Panc1 (cell line): ENCODE data around the gene CENPH. TPM values are rescaled to one million over a fixed set of nuclear protein-coding genes. Genes with fewer than 3 reads are reported as not detected.
"Not testable (repeated sequence)": the region's sequence is repeated elsewhere in the genome, so short reads cannot be mapped to it uniquely, and the experiment has no call there.

Experiments
- ATAC-seq: fragments of 200-7000 bp; cut with Tn5 transposase; 2 replicates; pipeline ENCODE4 v1.9.1; 2020; ENCODE audit warnings: mild to moderate bottlenecking, moderate library complexity
- BruUV-seq: library from RNA; stranded (reverse); fragments of 400-500 nt; replicated peaks from 2 replicates; lab custom pipeline; 2021; lab: Mats Ljungman, UMichigan
- CTCF ChIA-PET: fragments of 300-600 bp; sonication (Branson Sonifier 250); formaldehyde crosslinking; loops from one replicate; lab custom pipeline; 2022; ENCODE audit warnings: antibody characterized with exemption; lab: Charles Lee
- POLR2A ChIA-PET: fragments of 300-600 bp; sonication (Branson Sonifier 250); formaldehyde crosslinking; loops from one replicate; lab custom pipeline; 2022; ENCODE audit warnings: antibody characterized with exemption; lab: Charles Lee
- DNase-seq: peaks from one replicate; pipeline ENCODE4 v3.0.0-alpha.2; 2010; ENCODE audit warnings: low read depth, low spot score
- H3K27ac ChIP-seq: 2 replicates; pipeline ENCODE4 v1.5.1; 2011; ENCODE audit warnings: mild to moderate bottlenecking, low read length, inconsistent platforms
- H3K27me3 ChIP-seq: fragments of 200-500 bp; sonication (Bioruptor generic); 2 replicates; pipeline ENCODE4 v1.6.0; 2014; ENCODE audit warnings: low read length, inconsistent platforms; ENCODE audit not compliant: control insufficient read depth, insufficient read depth
- H3K36me3 ChIP-seq: fragments of 200-500 bp; sonication (Bioruptor generic); 2 replicates; pipeline ENCODE4 v1.5.1; 2014; ENCODE audit warnings: inconsistent platforms, mild to moderate bottlenecking, low read length, moderate library complexity; ENCODE audit not compliant: control insufficient read depth, insufficient read depth
- H3K4me1 ChIP-seq: 2 replicates; pipeline ENCODE4 v1.5.1; 2011; ENCODE audit warnings: inconsistent platforms, mild to moderate bottlenecking, low read length, moderate library complexity; ENCODE audit not compliant: control insufficient read depth, insufficient read depth
- H3K4me3 ChIP-seq, 2 experiments: 2 replicates each; pipeline ENCODE4 v1.5.1; 2011 to 2012; ENCODE audit warnings: low read depth in 2 of 2, low read length in 2 of 2, mild to moderate bottlenecking in 2 of 2, inconsistent platforms in 1 of 2, moderate library complexity in 1 of 2
- H3K9me3 ChIP-seq: fragments of 200-500 bp; sonication (Bioruptor generic); 2 replicates; pipeline ENCODE4 v1.5.1; 2014; ENCODE audit warnings: low read depth, mild to moderate bottlenecking, inconsistent platforms, low read length, moderate library complexity; ENCODE audit not compliant: control insufficient read depth, insufficient read depth
- CTCF ChIP-seq: fragments of 450-650 bp; IDR thresholded peaks from 2 replicates; pipeline ENCODE4 v1.5.1; 2017; ENCODE audit warnings: mild to moderate bottlenecking
- POLR2AphosphoS5 ChIP-seq: IDR thresholded peaks from 2 replicates; pipeline ENCODE4 v1.6.1; 2012; ENCODE audit warnings: mild to moderate bottlenecking, low read depth, low read length, moderate library complexity
- REST ChIP-seq, 2 experiments: IDR thresholded peaks; 2 replicates each; pipeline ENCODE4 v1.6.1; 2011 to 2012; ENCODE audit warnings: low read depth in 2 of 2, control low read depth in 1 of 2, low read length in 1 of 2, mild to moderate bottlenecking in 1 of 2, moderate library complexity in 1 of 2; ENCODE audit not compliant: insufficient read depth in 1 of 2
- SIN3A ChIP-seq: IDR thresholded peaks from 2 replicates; pipeline ENCODE4 v1.6.1; 2012; ENCODE audit warnings: low read depth, mild to moderate bottlenecking, low read length, moderate library complexity, borderline replicate concordance; ENCODE audit not compliant: insufficient read depth
- TCF7L2 ChIP-seq: IDR thresholded peaks from 2 replicates; pipeline ENCODE4 v1.6.1; 2011; ENCODE audit warnings: mild to moderate bottlenecking, low read depth, low read length, inconsistent platforms
- in situ Hi-C: cut with HindIII; loops from 2 replicates; pipeline ENCODE4 v1.10.0; 2016; ENCODE audit warnings: low sequenced_read_pairs, low pct_unique_long_range_greater_than_20kb
- intact Hi-C: fragments of 100-400 bp; cut with micrococcal nuclease; formaldehyde crosslinking; loops from one replicate; pipeline ENCODE4 v1.10.0; 2022; ENCODE audit not compliant: unreplicated experiment
- total RNA-seq: library from RNA; stranded (reverse); gene quantifications from one replicate; pipeline ENCODE4 v1.2.1, GENCODE V29; 2021; ENCODE audit not compliant: unreplicated experiment

Gene CENPH
- total RNA-seq, 1 experiment from 2014 or later: 35.6 TPM

GRCh38 chr5:69252437-69252836 lies 63.1 kb downstream of the CENPH start:
- intact Hi-C loops: no loop called here
- H3K9me3 ChIP-seq: no peaks in the 10 kb centered on the region
- ChIA-PET CTCF (no interaction called here), POLR2A (interaction anchor here (0.6 to 0.7 kb wide), 2 partner anchors 18 to 25 kb away, joined by 3 to 16 read pairs; no protein-coding TSS in a partner anchor)
- TF ChIP-seq SIN3A: no peak
- no peak for TF ChIP-seq POLR2AphosphoS5
- no peak for TF ChIP-seq TCF7L2
- TF ChIP-seq REST (IDR thresholded peaks at IDR 0.05; ENCODE audit: insufficient read depth in 1 of 2, low read depth in 2 of 2, low read length in 1 of 2): no peak
- TF ChIP-seq CTCF: no peak
- no peaks in the 10 kb centered on the region for H3K27me3 ChIP-seq
- no TSS peak for BruUV-seq
- H3K36me3 ChIP-seq: peaks cover 4% of the 10 kb centered on the region; the same call in 1 of the 2 replicates
- peaks cover 3% of the 10 kb centered on the region; the same call in 1 of the 2 replicates for H3K4me1 ChIP-seq
- DNase-seq (no peak), ATAC-seq (no peak)
- in situ Hi-C loops: no loop called here
- no peak overlapping the region for H3K4me3 ChIP-seq
- H3K27ac ChIP-seq: no peak overlapping the region

- DNase-seq, in situ Hi-C loops, H3K4me1 ChIP-seq, H3K27me3 ChIP-seq, ATAC-seq, H3K27ac ChIP-seq, CTCF ChIA-PET, BruUV-seq, intact Hi-C loops, H3K9me3 ChIP-seq, POLR2A ChIA-PET, H3K4me3 ChIP-seq: not testable (repeated sequence)
- peaks cover 19% of the 10 kb centered on the region for H3K36me3 ChIP-seq
These were observed 66.6 kb downstream of the CENPH start for GRCh38 chr5:69255940-69256339.

GRCh38 chr5:69257577-69257976 lies 68.2 kb downstream of the CENPH start:
- ATAC-seq: no peak
- CTCF ChIA-PET: no interaction called here
- in situ Hi-C loops: no loop called here

More at GRCh38 chr5:69257577-69257976, 68.2 kb downstream of the CENPH start:
- Histone ChIP-seq H3K9me3 (no peaks in the 10 kb centered on the region), H3K27me3 (no peaks in the 10 kb centered on the region), H3K36me3 (peaks cover 21% of the 10 kb centered on the region), H3K4me1 (no peaks in the 10 kb centered on the region), H3K27ac (no peak overlapping the region), H3K4me3 (no peak overlapping the region)
- intact Hi-C loops: no loop called here
- TF ChIP-seq POLR2AphosphoS5 (no peak), CTCF (no peak), SIN3A (no peak), TCF7L2 (no peak), REST (IDR thresholded peaks at IDR 0.05; ENCODE audit: insufficient read depth in 1 of 2, low read depth in 2 of 2, low read length in 1 of 2) (no peak)
- no peak for DNase-seq
- POLR2A ChIA-PET: interaction anchor here (0.5 kb wide), 1 partner anchor 13 kb away, joined by 4 read pairs; no protein-coding TSS in a partner anchor
- BruUV-seq: no TSS peak
